A549 treated with dexamethasone at 1 μM for 4 hours (cell line): Measurements from ENCODE around the gene DEFB131B. TPM values are rescaled to one million over a fixed set of nuclear protein-coding genes. Genes with fewer than 3 reads are reported as not detected.

ENCODE experiments used
- total RNA-seq: library from RNA; stranded (reverse); fragments of 200-300 nt; extraction: Qiagen RNA extraction; gene quantifications from 5 replicates; pipeline ENCODE4 v1.2.3, GENCODE V29; 2022

DEFB131B gene, protein sequence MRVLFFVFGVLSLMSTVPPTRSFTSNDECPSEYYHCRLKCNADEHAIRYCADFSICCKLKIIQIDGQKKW
- not detected in 5 replicates for total RNA-seq

GRCh38 chr11:71878059-71878458 lies at the start of gene DEFB131B:
TSS of gene DEFB131B (plus strand) at chr11:71878453. CDS start at chr11:71878453, 0 bp downstream.

DNA sequence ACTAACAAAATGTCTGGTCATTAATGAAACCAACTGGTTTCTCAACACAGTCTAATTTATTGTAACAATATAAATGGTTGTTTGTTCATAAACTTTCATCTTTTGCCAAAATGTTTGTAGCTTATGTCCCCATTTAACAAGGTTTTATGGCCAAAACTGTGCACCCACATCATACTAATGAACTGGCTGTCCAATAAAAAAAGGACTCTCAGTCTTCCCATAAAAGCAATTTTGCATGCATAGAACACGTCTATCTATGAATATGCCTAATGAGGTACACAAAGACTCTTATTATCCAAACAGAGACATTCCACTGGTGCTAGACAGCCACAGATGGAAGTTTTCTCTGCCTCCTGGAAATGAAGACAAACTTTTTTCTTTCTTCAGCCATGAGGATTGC lies 45.4 kb upstream of the DEFB131B start, which contains the start of gene DEFB108B:
Gene DEFB108B, plus strand, starts transcription at position 390 of the 400 bp plus-strand sequence. Its CDS starts 0 bp downstream, at position 390.

GRCh38 chr11:71927820-71928736 lies 49.8 kb downstream of the DEFB131B start, which contains the start of gene XNDC1N:
TSS of gene XNDC1N (minus strand) at chr11:71928594. CDS start at chr11:71923353, 5,241 bp downstream.

DNA sequence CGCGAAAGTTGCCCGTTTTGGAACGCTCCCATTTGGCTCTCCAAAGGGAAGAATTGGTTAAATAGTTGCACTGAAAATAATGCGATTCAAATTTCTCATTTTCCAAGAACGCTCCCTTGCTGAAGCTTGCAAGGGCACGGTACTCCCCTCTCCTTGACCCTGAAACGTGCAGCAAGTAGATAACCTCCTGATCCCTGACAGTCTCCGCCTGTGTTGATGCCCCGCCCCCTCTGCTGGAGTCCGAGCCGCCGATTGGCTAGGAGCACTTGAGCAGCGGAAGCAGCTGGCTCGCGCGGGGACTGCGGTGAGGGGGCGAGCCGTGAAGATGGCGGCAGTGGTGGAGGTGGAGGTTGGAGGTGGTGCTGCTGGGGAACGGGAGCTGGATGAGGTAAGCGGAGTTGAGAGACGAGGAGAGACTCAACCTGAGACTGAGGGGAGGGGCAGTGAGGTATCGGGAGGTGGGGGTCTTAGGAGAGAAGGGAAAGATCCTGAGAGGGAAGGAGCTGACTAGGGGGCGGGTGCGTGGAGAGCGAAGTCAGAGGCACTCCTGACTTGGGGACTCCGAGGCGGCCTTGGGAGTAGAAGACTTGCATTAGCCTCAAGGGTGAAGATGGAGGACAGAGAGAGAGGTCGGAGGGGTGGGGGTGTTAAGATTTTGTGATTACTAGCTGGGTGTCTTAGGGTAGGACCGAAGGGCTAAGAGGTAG lies 50.6 kb downstream of the DEFB131B start, which contains the start of gene RNF121:
Gene RNF121, plus strand, starts transcription at position 310 of the 707 bp plus-strand sequence. Its CDS starts 16 bp downstream, at position 326.

Other genes with a start within 250 kb of the DEFB131B start
- not detected in 5 replicates for gene DEFB108B, start 45.3 kb upstream of the DEFB131B start, total RNA-seq
- gene XNDC1N, start 50.1 kb downstream of the DEFB131B start, total RNA-seq = 2.5 to 4.3 TPM (median 3.2 TPM) in 5 replicates
- 40.8 to 44.4 TPM (median 43.2 TPM) in 5 replicates for gene RNF121, start 50.6 kb downstream of the DEFB131B start, total RNA-seq
- gene IL18BP, start 120.5 kb downstream of the DEFB131B start, total RNA-seq = 1.6 to 3.3 TPM (median 3.1 TPM) in 5 replicates
- gene NUMA1, start 202.1 kb downstream of the DEFB131B start, total RNA-seq = 46.9 to 74.6 TPM (median 69.5 TPM) in 5 replicates
- 6.9 to 8.4 TPM (median 8.0 TPM) in 5 replicates for gene LRRC51, start 202.4 kb downstream of the DEFB131B start, total RNA-seq
- 129 to 146 TPM (median 136 TPM) in 5 replicates for gene LAMTOR1, start 224.8 kb downstream of the DEFB131B start, total RNA-seq
- not detected in 5 replicates for gene TOMT, start 227.5 kb downstream of the DEFB131B start, total RNA-seq
- gene ANAPC15, start 234.2 kb downstream of the DEFB131B start, total RNA-seq = 77.2 to 87.7 TPM (median 81.2 TPM) in 5 replicates